HepG2 (cell line): ENCODE results near the gene UTS2R. TPM values are rescaled to one million over a fixed set of nuclear protein-coding genes. Genes with fewer than 3 reads are reported as not detected.
A peak's percentile ranks its signal among the peaks of the same experiment; 100 is the strongest.

Experiments used
- CENPBD1 ChIP-seq: sonication (generic); formaldehyde crosslinking; IDR thresholded peaks from 2 replicates; pipeline ENCODE4 v1.8.0; 2022; ENCODE audit warnings: missing genetic modification reagents, low read depth, mild to moderate bottlenecking, borderline replicate concordance
- ELF3 ChIP-seq: IDR thresholded peaks from 2 replicates; pipeline ENCODE4 v1.6.1; 2016; ENCODE audit warnings: missing genetic modification reagents, missing compliant biosample characterization
- KLF12 ChIP-seq: sonication (generic); formaldehyde crosslinking; IDR thresholded peaks from 2 replicates; pipeline ENCODE4 v1.4.0; 2020; ENCODE audit warnings: missing genetic modification reagents, borderline replicate concordance
- KLF9 ChIP-seq: IDR thresholded peaks from 2 replicates; pipeline ENCODE4 v1.6.1; 2016; ENCODE audit warnings: low read depth
- SMAD9 ChIP-seq: sonication (generic); formaldehyde crosslinking; IDR thresholded peaks from 2 replicates; pipeline ENCODE4 v1.5.1; 2020; ENCODE audit warnings: mild to moderate bottlenecking, missing genetic modification reagents
- SOX6 ChIP-seq, 2 experiments: fragments of 450-650 bp in 1 of 2; sonication (generic) in 1 of 2; formaldehyde crosslinking in 1 of 2; IDR thresholded peaks; 2 replicates each; pipeline versions ENCODE4 v1.4.0 to v1.6.1; 2017 to 2020; ENCODE audit warnings: antibody characterized with exemption in 1 of 2, mild to moderate bottlenecking in 1 of 2, missing genetic modification reagents in 1 of 2
- SP4 ChIP-seq: sonication (generic); formaldehyde crosslinking; IDR thresholded peaks from 2 replicates; pipeline ENCODE4 v1.8.1; 2023; ENCODE audit warnings: mild to moderate bottlenecking, missing genetic modification reagents
- TFDP1 ChIP-seq: IDR thresholded peaks from 2 replicates; pipeline ENCODE4 v1.6.1; 2016; ENCODE audit warnings: missing compliant biosample characterization, missing genetic modification reagents, borderline replicate concordance
- ZFP90 ChIP-seq: sonication (generic); formaldehyde crosslinking; IDR thresholded peaks from 2 replicates; pipeline ENCODE4 v1.8.0; 2022; ENCODE audit warnings: missing genetic modification reagents, mild to moderate bottlenecking, inconsistent platforms, borderline replicate concordance
- ZNF280D ChIP-seq: sonication (generic); formaldehyde crosslinking; IDR thresholded peaks from 2 replicates; pipeline ENCODE4 v1.5.1; 2020; ENCODE audit warnings: mild to moderate bottlenecking, missing genetic modification reagents
- ZNF766 ChIP-seq: sonication (generic); formaldehyde crosslinking; IDR thresholded peaks from 2 replicates; pipeline ENCODE4 v1.5.0; 2020; ENCODE audit warnings: missing genetic modification reagents, borderline replicate concordance
- polyA plus RNA-seq, 8 experiments: library from polyadenylated mRNA; depleted of rRNA in 3 of 8; stranded (reverse) in 7 of 8; unstranded in 1 of 8; fragments of >200 nt; fragmentation: Illumina TruSeq in 4 of 8; extraction: Trizol in 4 of 8; gene quantifications; 2 replicates each; pipeline versions ENCODE4 v1.2.1 to v1.2.3, GENCODE V29; 2011 to 2016; ENCODE audit warnings: low read depth in 4 of 8, missing spikeins in 1 of 8, mixed read lengths in 1 of 8; ENCODE audit not compliant: insufficient read depth in 1 of 8
- total RNA-seq, 5 experiments: library from RNA; depleted of rRNA; stranded (reverse); fragments of >200 nt; fragmentation: Illumina TruSeq; extraction: Trizol; gene quantifications; 2 replicates each; pipeline ENCODE4 v1.2.3, GENCODE V29; 2016; ENCODE audit warnings: low read depth in 1 of 5
- TF ChIP-seq, protein P1 (sequence below): sonication (generic); formaldehyde crosslinking; IDR thresholded peaks from 2 replicates; pipeline ENCODE4 v1.4.0; 2020; ENCODE audit warnings: low read depth, missing genetic modification reagents
- TF ChIP-seq, protein P2 (sequence below): sonication (generic); formaldehyde crosslinking; IDR thresholded peaks from 2 replicates; pipeline ENCODE4 v1.4.0; 2020; ENCODE audit warnings: missing genetic modification reagents, mild to moderate bottlenecking, borderline replicate concordance
- TF ChIP-seq, protein P3 (sequence below): sonication (generic); formaldehyde crosslinking; IDR thresholded peaks from 2 replicates; pipeline ENCODE4 v1.5.0; 2020; ENCODE audit warnings: missing genetic modification reagents, mild to moderate bottlenecking, borderline replicate concordance

UTS2R gene
- total and polyA plus RNA-seq, 2 of the 13 experiments (the other 11 are each of a cell fraction or from before 2014, with no cell fraction given), result 0.13 to 0.15 TPM

DNA sequence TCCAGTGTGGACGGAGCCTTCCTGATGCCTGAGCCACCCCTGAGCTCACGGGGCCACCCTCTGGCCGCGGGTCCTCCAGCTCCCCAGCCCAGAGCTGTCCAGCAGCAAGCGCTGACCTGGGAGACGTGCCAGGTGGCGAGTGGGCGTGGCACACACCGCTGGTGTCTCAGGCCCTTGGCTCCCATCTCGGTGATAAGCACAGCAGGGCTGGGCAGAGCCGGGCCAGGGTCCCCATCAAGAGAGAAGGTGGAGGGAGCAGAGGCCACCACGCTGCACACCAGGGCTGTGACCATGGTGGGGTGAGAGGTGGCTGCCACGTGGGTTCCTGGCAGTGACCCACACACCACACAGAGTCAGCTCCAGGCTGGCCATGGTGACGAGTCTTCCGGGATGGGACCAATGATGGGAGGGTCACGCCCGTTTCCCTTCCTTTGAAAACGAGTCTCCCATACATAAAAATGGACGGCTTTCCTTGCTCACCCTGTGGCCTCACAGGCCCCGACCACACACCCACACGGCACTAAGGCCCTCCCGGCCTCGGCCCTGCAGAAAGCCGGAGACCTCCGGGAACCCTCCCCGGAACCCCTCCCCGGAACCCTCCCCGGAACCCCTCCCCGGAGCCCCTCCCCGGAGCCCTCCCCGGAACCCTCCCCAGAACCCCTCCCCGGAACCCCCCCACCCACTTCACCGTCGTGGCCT, 16.8 kb downstream of the UTS2R start (continued):
- TF ChIP-seq, protein P1, sequence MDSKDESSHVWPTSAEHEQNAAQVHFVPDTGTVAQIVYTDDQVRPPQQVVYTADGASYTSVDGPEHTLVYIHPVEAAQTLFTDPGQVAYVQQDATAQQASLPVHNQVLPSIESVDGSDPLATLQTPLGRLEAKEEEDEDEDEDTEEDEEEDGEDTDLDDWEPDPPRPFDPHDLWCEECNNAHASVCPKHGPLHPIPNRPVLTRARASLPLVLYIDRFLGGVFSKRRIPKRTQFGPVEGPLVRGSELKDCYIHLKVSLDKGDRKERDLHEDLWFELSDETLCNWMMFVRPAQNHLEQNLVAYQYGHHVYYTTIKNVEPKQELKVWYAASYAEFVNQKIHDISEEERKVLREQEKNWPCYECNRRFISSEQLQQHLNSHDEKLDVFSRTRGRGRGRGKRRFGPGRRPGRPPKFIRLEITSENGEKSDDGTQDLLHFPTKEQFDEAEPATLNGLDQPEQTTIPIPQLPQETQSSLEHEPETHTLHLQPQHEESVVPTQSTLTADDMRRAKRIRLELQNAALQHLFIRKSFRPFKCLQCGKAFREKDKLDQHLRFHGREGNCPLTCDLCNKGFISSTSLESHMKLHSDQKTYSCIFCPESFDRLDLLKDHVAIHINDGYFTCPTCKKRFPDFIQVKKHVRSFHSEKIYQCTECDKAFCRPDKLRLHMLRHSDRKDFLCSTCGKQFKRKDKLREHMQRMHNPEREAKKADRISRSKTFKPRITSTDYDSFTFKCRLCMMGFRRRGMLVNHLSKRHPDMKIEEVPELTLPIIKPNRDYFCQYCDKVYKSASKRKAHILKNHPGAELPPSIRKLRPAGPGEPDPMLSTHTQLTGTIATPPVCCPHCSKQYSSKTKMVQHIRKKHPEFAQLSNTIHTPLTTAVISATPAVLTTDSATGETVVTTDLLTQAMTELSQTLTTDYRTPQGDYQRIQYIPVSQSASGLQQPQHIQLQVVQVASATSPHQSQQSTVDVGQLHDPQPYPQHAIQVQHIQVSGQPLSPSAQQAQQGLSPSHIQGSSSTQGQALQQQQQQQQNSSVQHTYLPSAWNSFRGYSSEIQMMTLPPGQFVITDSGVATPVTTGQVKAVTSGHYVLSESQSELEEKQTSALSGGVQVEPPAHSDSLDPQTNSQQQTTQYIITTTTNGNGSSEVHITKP (CRISPR knock-in tag), result 0 out of 2 replicates have a peak, but pooled peaks have one; percentile 17
- TF ChIP-seq ZNF280D (CRISPR knock-in tag) (0 out of 2 replicates have a peak, but pooled peaks have one; percentile 55), SMAD9 (CRISPR knock-in tag) (no peak), SP4 (peak; percentile 74), ELF3 (CRISPR knock-in tag) (0 out of 2 replicates have a peak, but pooled peaks have one; percentile 25), ZNF766 (CRISPR knock-in tag) (0 out of 2 replicates have a peak, but pooled peaks have one; percentile 56), ZFP90 (CRISPR knock-in tag) (0 out of 2 replicates have a peak, but pooled peaks have one; percentile 70), TFDP1 (CRISPR knock-in tag) (no peak), CENPBD1 (no peak), KLF9 (CRISPR knock-in tag) (peak; percentile 99), SOX6 (IDR thresholded peaks at IDR 0.05) (no peak), SOX6 (CRISPR knock-in tag; IDR thresholded peaks at IDR 0.05) (no peak), KLF12 (CRISPR knock-in tag) (peak; percentile 89)
- TF ChIP-seq, protein P2, sequence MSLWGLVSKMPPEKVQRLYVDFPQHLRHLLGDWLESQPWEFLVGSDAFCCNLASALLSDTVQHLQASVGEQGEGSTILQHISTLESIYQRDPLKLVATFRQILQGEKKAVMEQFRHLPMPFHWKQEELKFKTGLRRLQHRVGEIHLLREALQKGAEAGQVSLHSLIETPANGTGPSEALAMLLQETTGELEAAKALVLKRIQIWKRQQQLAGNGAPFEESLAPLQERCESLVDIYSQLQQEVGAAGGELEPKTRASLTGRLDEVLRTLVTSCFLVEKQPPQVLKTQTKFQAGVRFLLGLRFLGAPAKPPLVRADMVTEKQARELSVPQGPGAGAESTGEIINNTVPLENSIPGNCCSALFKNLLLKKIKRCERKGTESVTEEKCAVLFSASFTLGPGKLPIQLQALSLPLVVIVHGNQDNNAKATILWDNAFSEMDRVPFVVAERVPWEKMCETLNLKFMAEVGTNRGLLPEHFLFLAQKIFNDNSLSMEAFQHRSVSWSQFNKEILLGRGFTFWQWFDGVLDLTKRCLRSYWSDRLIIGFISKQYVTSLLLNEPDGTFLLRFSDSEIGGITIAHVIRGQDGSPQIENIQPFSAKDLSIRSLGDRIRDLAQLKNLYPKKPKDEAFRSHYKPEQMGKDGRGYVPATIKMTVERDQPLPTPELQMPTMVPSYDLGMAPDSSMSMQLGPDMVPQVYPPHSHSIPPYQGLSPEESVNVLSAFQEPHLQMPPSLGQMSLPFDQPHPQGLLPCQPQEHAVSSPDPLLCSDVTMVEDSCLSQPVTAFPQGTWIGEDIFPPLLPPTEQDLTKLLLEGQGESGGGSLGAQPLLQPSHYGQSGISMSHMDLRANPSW (CRISPR knock-in tag), result no peak
- TF ChIP-seq, protein P3, sequence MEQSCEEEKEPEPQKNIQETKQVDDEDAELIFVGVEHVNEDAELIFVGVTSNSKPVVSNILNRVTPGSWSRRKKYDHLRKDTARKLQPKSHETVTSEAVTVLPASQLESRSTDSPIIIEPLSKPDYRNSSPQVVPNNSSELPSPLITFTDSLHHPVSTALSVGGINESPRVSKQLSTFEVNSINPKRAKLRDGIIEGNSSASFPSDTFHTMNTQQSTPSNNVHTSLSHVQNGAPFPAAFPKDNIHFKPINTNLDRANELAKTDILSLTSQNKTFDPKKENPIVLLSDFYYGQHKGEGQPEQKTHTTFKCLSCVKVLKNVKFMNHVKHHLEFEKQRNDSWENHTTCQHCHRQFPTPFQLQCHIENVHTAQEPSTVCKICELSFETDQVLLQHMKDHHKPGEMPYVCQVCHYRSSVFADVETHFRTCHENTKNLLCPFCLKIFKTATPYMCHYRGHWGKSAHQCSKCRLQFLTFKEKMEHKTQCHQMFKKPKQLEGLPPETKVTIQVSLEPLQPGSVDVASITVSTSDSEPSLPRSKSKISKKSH (CRISPR knock-in tag), result no peak
